ENCODE data around the gene SHPK.
"Not testable (repeated sequence)": the region's sequence is repeated elsewhere in the genome, so short reads cannot be mapped to it uniquely, and the experiment has no call there.

SHPK gene

GRCh38 chr17:3583456-3583855, 52.6 kb downstream of the SHPK start:
- Histone ChIP-seq H3K9me3 (ENCODE audit: control insufficient read depth in 2 of 2, low read length in 2 of 2) (no peaks in the 10 kb centered on the region), H3K9ac (ENCODE audit: low read length in 2 of 2) (no peak overlapping the region), H3K36me3 (ENCODE audit: control insufficient read depth in 2 of 2, insufficient read depth in 2 of 2, low read length in 2 of 2) (peaks cover 4 to 21% of the 10 kb centered on the region in 2 donors), H3K27me3 (ENCODE audit: control insufficient read depth in 1 of 2, insufficient read depth in 2 of 2, low read length in 2 of 2) (no peaks in the 10 kb centered on the region), H3K4me3 (ENCODE audit: low read length in 2 of 2) (no peak overlapping the region), H3K27ac (ENCODE audit: low read length) (no peak overlapping the region), H3K4me1 (ENCODE audit: control insufficient read depth, insufficient read depth, low read length) (no peaks in the 10 kb centered on the region)

GRCh38 chr17:3582915-3583314, 53.1 kb downstream of the SHPK start:
- no peak overlapping the region for H3K9ac ChIP-seq (ENCODE audit: low read length in 2 of 2)
- no peaks in the 10 kb centered on the region for H3K27me3 ChIP-seq (ENCODE audit: control insufficient read depth in 1 of 2, insufficient read depth in 2 of 2, low read length in 2 of 2)
- no peaks in the 10 kb centered on the region for H3K9me3 ChIP-seq (ENCODE audit: control insufficient read depth in 2 of 2, low read length in 2 of 2)
- H3K36me3 ChIP-seq (ENCODE audit: control insufficient read depth in 2 of 2, insufficient read depth in 2 of 2, low read length in 2 of 2) = peaks cover 5 to 20% of the 10 kb centered on the region in 2 donors
- H3K4me1 ChIP-seq (ENCODE audit: control insufficient read depth, insufficient read depth, low read length) = no peaks in the 10 kb centered on the region
- no peak overlapping the region for H3K4me3 ChIP-seq (ENCODE audit: low read length in 2 of 2)
- H3K27ac ChIP-seq (ENCODE audit: low read length) = no peak overlapping the region

- H3K4me3 ChIP-seq (ENCODE audit: low read length in 2 of 2); H3K9ac ChIP-seq (ENCODE audit: low read length in 2 of 2); H3K9me3 ChIP-seq (ENCODE audit: control insufficient read depth in 2 of 2, low read length in 2 of 2); H3K36me3 ChIP-seq (ENCODE audit: control insufficient read depth in 2 of 2, insufficient read depth in 2 of 2, low read length in 2 of 2); H3K27ac ChIP-seq (ENCODE audit: low read length); H3K27me3 ChIP-seq (ENCODE audit: control insufficient read depth in 1 of 2, insufficient read depth in 2 of 2, low read length in 2 of 2); H3K4me1 ChIP-seq (ENCODE audit: control insufficient read depth, insufficient read depth, low read length): not testable (repeated sequence)
Observed at GRCh38 chr17:3578667-3579066, 57.4 kb downstream of the SHPK start.

GRCh38 chr17:3576970-3577369, 59.1 kb downstream of the SHPK start:
- Histone ChIP-seq H3K4me3 (ENCODE audit: low read length in 2 of 2) (no peak overlapping the region), H3K9ac (ENCODE audit: low read length in 2 of 2) (no peak overlapping the region), H3K27ac (ENCODE audit: low read length) (no peak overlapping the region), H3K36me3 (ENCODE audit: control insufficient read depth in 2 of 2, insufficient read depth in 2 of 2, low read length in 2 of 2) (peaks cover 5 to 8% of the 10 kb centered on the region in 2 donors), H3K27me3 (ENCODE audit: control insufficient read depth in 1 of 2, insufficient read depth in 2 of 2, low read length in 2 of 2) (no peaks in the 10 kb centered on the region), H3K4me1 (ENCODE audit: control insufficient read depth, insufficient read depth, low read length) (no peaks in the 10 kb centered on the region), H3K9me3 (ENCODE audit: control insufficient read depth in 2 of 2, low read length in 2 of 2) (no peaks in the 10 kb centered on the region)

- H3K27me3 ChIP-seq (ENCODE audit: control insufficient read depth in 1 of 2, insufficient read depth in 2 of 2, low read length in 2 of 2) = no peaks in the 10 kb centered on the region
- no peak overlapping the region for H3K9ac ChIP-seq (ENCODE audit: low read length in 2 of 2)
- no peak overlapping the region for H3K4me3 ChIP-seq (ENCODE audit: low read length in 2 of 2)
- no peak overlapping the region for H3K27ac ChIP-seq (ENCODE audit: low read length)
- H3K36me3 ChIP-seq (ENCODE audit: control insufficient read depth in 2 of 2, insufficient read depth in 2 of 2, low read length in 2 of 2) = peaks cover 5 to 20% of the 10 kb centered on the region in 2 donors
- H3K4me1 ChIP-seq (ENCODE audit: control insufficient read depth, insufficient read depth, low read length) = no peaks in the 10 kb centered on the region
- H3K9me3 ChIP-seq (ENCODE audit: control insufficient read depth in 2 of 2, low read length in 2 of 2) = no peaks in the 10 kb centered on the region
Observed at GRCh38 chr17:3575511-3575910, 60.5 kb downstream of the SHPK start.

GRCh38 chr17:3574231-3574630, 61.8 kb downstream of the SHPK start:
- Histone ChIP-seq H3K9ac (ENCODE audit: low read length in 2 of 2) (no peak overlapping the region), H3K4me1 (ENCODE audit: control insufficient read depth, insufficient read depth, low read length) (no peaks in the 10 kb centered on the region), H3K27me3 (ENCODE audit: control insufficient read depth in 1 of 2, insufficient read depth in 2 of 2, low read length in 2 of 2) (no peaks in the 10 kb centered on the region), H3K36me3 (ENCODE audit: control insufficient read depth in 2 of 2, insufficient read depth in 2 of 2, low read length in 2 of 2) (peaks cover 5 to 15% of the 10 kb centered on the region in 2 donors), H3K4me3 (ENCODE audit: low read length in 2 of 2) (no peak overlapping the region), H3K27ac (ENCODE audit: low read length) (no peak overlapping the region), H3K9me3 (ENCODE audit: control insufficient read depth in 2 of 2, low read length in 2 of 2) (no peaks in the 10 kb centered on the region)

GRCh38 chr17:3573246-3574100, 62.6 kb downstream of the SHPK start:
- H3K27ac ChIP-seq (ENCODE audit: low read length) = no peak overlapping the region
- no peaks in the 10 kb centered on the region for H3K9me3 ChIP-seq (ENCODE audit: control insufficient read depth in 2 of 2, low read length in 2 of 2)
- H3K27me3 ChIP-seq (ENCODE audit: control insufficient read depth in 1 of 2, insufficient read depth in 2 of 2, low read length in 2 of 2) = no peaks in the 10 kb centered on the region
- no peak overlapping the region for H3K4me3 ChIP-seq (ENCODE audit: low read length in 2 of 2)
- H3K9ac ChIP-seq (ENCODE audit: low read length in 2 of 2) = no peak overlapping the region
- H3K36me3 ChIP-seq (ENCODE audit: control insufficient read depth in 2 of 2, insufficient read depth in 2 of 2, low read length in 2 of 2) = peaks cover 1 to 15% of the 10 kb centered on the region in 2 donors
- H3K4me1 ChIP-seq (ENCODE audit: control insufficient read depth, insufficient read depth, low read length) = no peaks in the 10 kb centered on the region

- peaks cover 0 to 15% of the 10 kb centered on the region in 2 donors for H3K36me3 ChIP-seq (ENCODE audit: control insufficient read depth in 2 of 2, insufficient read depth in 2 of 2, low read length in 2 of 2)
- no peak overlapping the region for H3K27ac ChIP-seq (ENCODE audit: low read length)
- no peaks in the 10 kb centered on the region for H3K9me3 ChIP-seq (ENCODE audit: control insufficient read depth in 2 of 2, low read length in 2 of 2)
- no peak overlapping the region for H3K9ac ChIP-seq (ENCODE audit: low read length in 2 of 2)
- H3K27me3 ChIP-seq (ENCODE audit: control insufficient read depth in 1 of 2, insufficient read depth in 2 of 2, low read length in 2 of 2) = no peaks in the 10 kb centered on the region
- H3K4me3 ChIP-seq (ENCODE audit: low read length in 2 of 2) = no peak overlapping the region
- H3K4me1 ChIP-seq (ENCODE audit: control insufficient read depth, insufficient read depth, low read length) = no peaks in the 10 kb centered on the region
Observed at GRCh38 chr17:3572231-3572630, 63.8 kb downstream of the SHPK start.

- Histone ChIP-seq H3K4me3 (ENCODE audit: low read length in 2 of 2) (no peak overlapping the region), H3K9ac (ENCODE audit: low read length in 2 of 2) (no peak overlapping the region), H3K4me1 (ENCODE audit: control insufficient read depth, insufficient read depth, low read length) (no peaks in the 10 kb centered on the region), H3K27ac (ENCODE audit: low read length) (no peak overlapping the region), H3K36me3 (ENCODE audit: control insufficient read depth in 2 of 2, insufficient read depth in 2 of 2, low read length in 2 of 2) (peaks cover 0 to 17% of the 10 kb centered on the region in 2 donors), H3K27me3 (ENCODE audit: control insufficient read depth in 1 of 2, insufficient read depth in 2 of 2, low read length in 2 of 2) (no peaks in the 10 kb centered on the region), H3K9me3 (ENCODE audit: control insufficient read depth in 2 of 2, low read length in 2 of 2) (no peaks in the 10 kb centered on the region)
Observed at GRCh38 chr17:3571043-3571900, 64.8 kb downstream of the SHPK start.

GRCh38 chr17:3569534-3570137, 66.4 kb downstream of the SHPK start:
- H3K36me3 ChIP-seq (ENCODE audit: control insufficient read depth in 2 of 2, insufficient read depth in 2 of 2, low read length in 2 of 2) = peaks cover 0 to 21% of the 10 kb centered on the region in 2 donors

More at GRCh38 chr17:3569534-3570137, 66.4 kb downstream of the SHPK start:
- Histone ChIP-seq H3K4me3 (ENCODE audit: low read length in 2 of 2) (no peak overlapping the region), H3K27ac (ENCODE audit: low read length) (no peak overlapping the region), H3K9ac (ENCODE audit: low read length in 2 of 2) (no peak overlapping the region), H3K4me1 (ENCODE audit: control insufficient read depth, insufficient read depth, low read length) (no peaks in the 10 kb centered on the region), H3K27me3 (ENCODE audit: control insufficient read depth in 1 of 2, insufficient read depth in 2 of 2, low read length in 2 of 2) (no peaks in the 10 kb centered on the region), H3K9me3 (ENCODE audit: control insufficient read depth in 2 of 2, low read length in 2 of 2) (no peaks in the 10 kb centered on the region)

All from stomach smooth muscle (tissue), 2 donors.